AML-193 (cell line): Measurements from ENCODE around the gene BCKDHA.

Experiments
- DNase-seq, 2 experiments: peaks; one replicate each; lab custom pipeline; 2025; lab: John Stamatoyannopoulos, UW

BCKDHA gene

GRCh38 chr19:41447732-41448332, 50.2 kb downstream of the BCKDHA start:
- DNase-seq, result no peak

DNA sequence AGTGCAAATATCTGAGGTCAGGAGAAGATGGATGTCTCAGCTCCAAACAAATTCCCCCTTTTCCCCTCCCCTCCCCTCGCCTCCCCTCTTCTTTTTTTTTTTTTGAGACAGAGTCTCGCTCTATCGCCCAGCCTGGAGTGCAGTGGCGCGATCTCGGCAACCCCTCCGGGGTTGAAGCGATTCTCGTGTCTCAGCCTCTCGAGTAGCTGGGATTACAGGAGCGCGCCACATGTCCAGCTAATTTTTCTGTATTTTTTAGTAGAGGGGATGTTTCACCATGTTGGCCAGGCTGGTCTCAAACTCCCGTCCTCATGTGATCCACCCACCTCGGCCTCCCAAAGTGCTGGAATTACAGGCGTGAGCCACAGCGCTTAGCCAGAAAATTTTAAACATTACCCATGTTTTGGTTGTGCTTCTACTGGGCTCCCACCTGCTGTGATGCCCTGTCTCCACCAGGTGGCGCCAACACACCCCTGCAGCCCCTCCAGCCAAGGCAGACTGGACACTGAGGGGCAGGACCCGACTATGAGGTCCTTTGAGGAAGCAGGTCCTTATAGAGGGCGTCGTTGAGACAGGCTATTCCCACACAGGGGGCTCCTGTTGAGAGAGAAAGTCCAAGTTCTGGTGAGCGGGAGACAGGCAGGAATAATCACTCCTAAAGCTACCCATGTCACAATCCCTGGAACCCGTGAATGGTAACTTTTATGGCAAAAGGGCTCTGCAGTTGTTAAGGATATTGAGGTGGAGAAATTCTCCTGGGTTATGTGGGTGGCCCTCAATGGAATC, 51.7 kb downstream of the BCKDHA start:
- DNase-seq, result peak; percentile 53 to 64

DNA sequence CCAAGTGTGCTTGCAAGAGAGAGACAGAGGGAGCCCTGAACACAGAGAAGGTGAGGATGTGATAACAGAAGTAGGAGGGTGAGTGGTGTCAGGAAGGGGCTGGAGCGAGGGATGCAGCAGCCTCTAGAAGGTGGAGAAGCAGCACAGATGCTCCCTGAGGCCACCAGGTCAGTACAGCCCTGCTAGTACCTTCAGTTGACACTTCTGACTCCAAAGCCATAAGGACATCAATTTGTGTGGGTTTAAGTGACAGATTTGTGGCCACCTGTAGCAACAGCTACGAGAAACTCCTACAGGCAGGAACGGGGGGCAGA, 52.2 kb downstream of the BCKDHA start:
- no peak for DNase-seq

GRCh38 chr19:41452584-41453275, 55.1 kb downstream of the BCKDHA start:
- no peak for DNase-seq

DNA sequence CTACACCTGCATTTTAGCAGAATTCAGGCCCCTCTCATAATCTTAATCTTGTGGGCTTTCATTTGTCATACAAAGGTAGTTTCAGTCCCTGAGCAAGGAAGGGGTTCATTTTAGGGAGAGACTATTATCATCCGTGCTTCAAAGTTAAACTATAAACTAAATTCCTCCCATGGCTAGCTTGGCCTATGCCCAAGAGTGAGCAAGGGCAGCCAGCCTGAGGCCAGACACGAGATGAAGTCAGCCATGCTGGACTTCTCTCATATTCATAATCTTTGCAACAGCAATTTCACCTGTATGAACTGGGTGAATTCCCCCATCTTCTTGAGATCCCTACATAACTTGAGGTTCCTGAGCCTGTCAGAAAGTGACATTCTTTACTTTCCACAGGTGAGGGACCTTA, 58.3 kb downstream of the BCKDHA start:
- no peak for DNase-seq

- DNase-seq, result no peak
These were observed 58.8 kb downstream of the BCKDHA start for GRCh38 chr19:41456342-41456918.

DNA sequence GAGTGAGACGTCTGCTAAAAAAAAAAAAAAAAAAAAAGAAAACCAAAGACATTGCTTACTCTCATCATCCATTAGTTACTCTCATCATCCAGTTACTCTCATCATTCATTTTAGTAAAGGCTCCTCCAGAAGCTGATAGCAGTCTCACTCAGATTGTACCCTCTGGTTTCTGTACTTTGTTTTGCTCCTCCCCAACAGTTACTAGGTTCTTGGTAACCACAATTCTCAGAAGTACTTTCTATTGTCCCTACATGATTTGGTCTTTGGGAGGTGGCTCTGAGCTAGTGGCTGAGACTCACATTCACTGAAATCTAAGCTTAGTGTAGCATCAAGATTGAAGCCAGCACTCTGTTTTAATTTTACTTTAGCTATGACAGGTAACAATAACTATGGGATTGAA, 59.6 kb downstream of the BCKDHA start:
- DNase-seq, result no peak

- no peak for DNase-seq
These were observed 64.9 kb downstream of the BCKDHA start for GRCh38 chr19:41462497-41462896.

- peak in 1 of 2 experiments; percentile 10 for DNase-seq
These were observed 65.9 kb downstream of the BCKDHA start for GRCh38 chr19:41463257-41464256.
